ENCODE measurements around the gene RFX4. TPM values are rescaled to one million over a fixed set of nuclear protein-coding genes. Genes with fewer than 3 reads are reported as not detected.

The RFX4 gene
- total and polyA plus RNA-seq, 2 of the 13 experiments (the other 11 are each of a cell fraction or from before 2014, with no cell fraction given): not detected

DNA sequence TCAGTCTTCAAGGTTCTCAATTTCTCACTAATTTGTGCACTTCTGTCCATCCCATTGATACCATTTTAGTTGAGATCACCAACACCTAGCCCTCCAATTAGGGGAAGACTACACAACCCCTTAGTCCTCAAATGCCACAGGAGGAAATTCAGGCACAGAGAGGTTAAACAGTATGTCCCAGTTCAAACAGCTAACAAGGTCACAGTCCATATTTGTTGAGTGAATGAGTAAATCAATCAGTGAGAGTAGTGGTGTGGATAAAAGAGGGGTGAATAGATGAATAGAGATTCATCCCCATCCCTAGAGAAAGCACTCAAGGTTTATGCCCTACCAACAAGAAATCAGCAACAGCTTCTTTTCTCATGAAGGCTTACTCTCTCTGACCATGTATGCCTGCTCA is 97.5 kb downstream of the RFX4 start (continued):
- no peak for TF ChIP-seq ZNF121 (CRISPR knock-in tag; IDR thresholded peaks at IDR 0.05)
- no peak for TF ChIP-seq GPN1 (CRISPR knock-in tag; IDR thresholded peaks at IDR 0.05; ENCODE audit: borderline replicate concordance)
- no peak for TF ChIP-seq POLR2AphosphoS5 (IDR thresholded peaks at IDR 0.05; ENCODE audit: low read depth, low read length)

DNA sequence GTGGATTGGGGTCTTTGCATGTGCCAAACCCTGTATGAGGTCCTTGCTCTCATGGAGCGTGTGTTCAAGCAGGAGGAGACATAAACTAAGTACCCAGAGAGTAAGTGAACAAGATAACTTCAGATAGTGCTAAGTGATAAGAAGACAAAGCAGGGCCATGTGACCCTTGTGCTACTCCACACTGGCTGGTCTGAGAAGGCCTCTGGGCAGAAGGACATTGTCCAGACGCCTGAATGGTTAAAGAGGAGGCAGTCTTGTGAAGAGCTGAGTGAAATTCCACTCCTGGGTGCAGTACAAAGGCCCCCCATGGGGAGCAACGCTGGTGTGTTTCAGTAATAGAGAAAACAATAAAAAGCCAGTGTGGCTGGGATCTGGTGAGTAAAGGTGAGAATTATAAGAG is 98.4 kb downstream of the RFX4 start:
- peaks cover 6% of the 10 kb centered on the region; the same call in 1 of the 2 replicates for H3K4me1 ChIP-seq (ENCODE audit: insufficient read depth, low read length)
- no peak overlapping the region for H3K9ac ChIP-seq (ENCODE audit: insufficient read depth, low read depth, low read length)
- no TSS peak for BruUV-seq (replicated peaks)
- POLR2A ChIA-PET: no interaction called here
- H3K27me3 ChIP-seq (ENCODE audit: control insufficient read depth in 1 of 2, insufficient read depth in 2 of 2, low read length in 2 of 2): no peaks in the 10 kb centered on the region; a peak in 1 of 5 replicates
- no peaks in the 10 kb centered on the region for H4K20me1 ChIP-seq (ENCODE audit: insufficient read depth, low read length)
- WGBS (ENCODE audit: low lambda C conversion rate): 19% methylated on average over 3 of the region's 3 CpGs
- DNase-seq (ENCODE audit: low spot score) (no peak), FAIRE-seq (no peak), ATAC-seq (no peak)
- TF ChIP-seq HOXA3 (CRISPR knock-in tag; IDR thresholded peaks at IDR 0.05): no peak
- TF ChIP-seq NCOA5 (CRISPR knock-in tag; IDR thresholded peaks at IDR 0.05): no peak
- TF ChIP-seq MIXL1 (CRISPR knock-in tag; IDR thresholded peaks at IDR 0.05): no peak
- no peak for TF ChIP-seq TAF1 (CRISPR knock-in tag; IDR thresholded peaks at IDR 0.05)
- no peak for TF ChIP-seq HDAC2 (CRISPR knock-in tag; IDR thresholded peaks at IDR 0.05)
- no peak for TF ChIP-seq KLF16 (CRISPR knock-in tag; IDR thresholded peaks at IDR 0.05)
- TF ChIP-seq JUN (CRISPR knock-in tag; IDR thresholded peaks at IDR 0.05): no peak
- H3K4me3 ChIP-seq (replicated peaks in 1 of 3; ENCODE audit: insufficient read depth in 1 of 3, low read depth in 2 of 3, low read length in 3 of 3): no peak overlapping the region
- in situ Hi-C loops (cut with HindIII; ENCODE audit: extremely low pct_ligation_motif_present, low pct_unique_long_range_greater_than_20kb) (no loop called here), intact Hi-C loops (cut with micrococcal nuclease; ENCODE audit: unreplicated experiment) (loop anchor here (5.0 kb wide), 1 partner anchor 236 kb away; no protein-coding TSS in a partner anchor)
- no peaks in the 10 kb centered on the region for H3K79me2 ChIP-seq (ENCODE audit: insufficient read depth, low read length)
- H2AFZ ChIP-seq (ENCODE audit: low read length): no peak overlapping the region
- no peak overlapping the region for H3K4me2 ChIP-seq (ENCODE audit: low read depth, low read length)
- H3K36me3 ChIP-seq (replicated peaks in 1 of 2; ENCODE audit: control insufficient read depth in 1 of 2, insufficient read depth in 2 of 2, low read length in 2 of 2): no peaks in the 10 kb centered on the region
- CTCF ChIA-PET (ENCODE audit: low intra/inter-chr PET ratio, low total read pairs): no interaction called here
- no peaks in the 10 kb centered on the region for H3K9me3 ChIP-seq (ENCODE audit: low read length)
- no peak overlapping the region for H3K27ac ChIP-seq (ENCODE audit: extremely low read length, insufficient read depth, low read length)
